Effector memory CD4-positive, alpha-beta T cell (primary cell): Measurements from ENCODE around the gene CHRDL2.

Experiments
- DNase-seq, 3 donors: peaks; one replicate each; pipeline ENCODE4 v3.0.0-alpha.2; 2020
- H3K27ac ChIP-seq: 2 replicates; pipeline ENCODE4 v1.7.0; 2013; ENCODE audit warnings: mild to moderate bottlenecking, low read length, moderate library complexity; ENCODE audit not compliant: insufficient read depth, poor library complexity, severe bottlenecking
- H3K27me3 ChIP-seq: replicated peaks from 2 replicates; pipeline ENCODE4 v1.7.0; 2013; ENCODE audit warnings: mild to moderate bottlenecking, low read length; ENCODE audit not compliant: insufficient read depth, control insufficient read depth, poor library complexity, severe bottlenecking
- H3K36me3 ChIP-seq: 2 replicates; pipeline ENCODE4 v1.7.0; 2013; ENCODE audit warnings: mild to moderate bottlenecking, low read length, moderate library complexity; ENCODE audit not compliant: control insufficient read depth, insufficient read depth
- H3K4me1 ChIP-seq: 2 replicates; pipeline ENCODE4 v1.7.0; 2013; ENCODE audit warnings: low read length, mild to moderate bottlenecking; ENCODE audit not compliant: control insufficient read depth, insufficient read depth, poor library complexity, severe bottlenecking
- H3K4me3 ChIP-seq: 2 replicates; pipeline ENCODE4 v1.7.0; 2013; ENCODE audit warnings: low read length, low read depth, mild to moderate bottlenecking; ENCODE audit not compliant: insufficient read depth, poor library complexity, severe bottlenecking
- H3K9me3 ChIP-seq: 2 replicates; pipeline ENCODE4 v1.7.0; 2013; ENCODE audit warnings: mild to moderate bottlenecking, low read length, moderate library complexity; ENCODE audit not compliant: control insufficient read depth

CHRDL2 gene

DNA sequence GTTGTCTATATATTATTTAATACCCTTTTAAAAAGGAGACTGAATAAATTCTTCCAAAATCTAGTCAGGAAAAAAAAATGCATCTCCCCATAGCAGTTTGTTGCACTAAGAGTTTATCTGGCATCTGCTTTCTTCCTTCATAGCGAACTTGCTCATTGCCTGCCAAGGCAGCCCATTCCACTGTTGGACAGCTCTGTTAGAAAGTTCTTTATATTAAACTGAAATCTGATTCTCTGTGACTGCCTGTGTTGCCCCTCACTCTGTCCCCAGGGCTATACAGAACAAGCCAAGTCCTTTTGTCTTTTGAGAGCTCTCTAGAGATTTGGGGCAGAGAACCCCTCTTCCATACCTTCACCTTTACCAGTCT lies 3.3 kb upstream of the CHRDL2 start:
- Histone ChIP-seq H3K9me3 (no peaks in the 10 kb centered on the region), H3K36me3 (no peaks in the 10 kb centered on the region)

DNA sequence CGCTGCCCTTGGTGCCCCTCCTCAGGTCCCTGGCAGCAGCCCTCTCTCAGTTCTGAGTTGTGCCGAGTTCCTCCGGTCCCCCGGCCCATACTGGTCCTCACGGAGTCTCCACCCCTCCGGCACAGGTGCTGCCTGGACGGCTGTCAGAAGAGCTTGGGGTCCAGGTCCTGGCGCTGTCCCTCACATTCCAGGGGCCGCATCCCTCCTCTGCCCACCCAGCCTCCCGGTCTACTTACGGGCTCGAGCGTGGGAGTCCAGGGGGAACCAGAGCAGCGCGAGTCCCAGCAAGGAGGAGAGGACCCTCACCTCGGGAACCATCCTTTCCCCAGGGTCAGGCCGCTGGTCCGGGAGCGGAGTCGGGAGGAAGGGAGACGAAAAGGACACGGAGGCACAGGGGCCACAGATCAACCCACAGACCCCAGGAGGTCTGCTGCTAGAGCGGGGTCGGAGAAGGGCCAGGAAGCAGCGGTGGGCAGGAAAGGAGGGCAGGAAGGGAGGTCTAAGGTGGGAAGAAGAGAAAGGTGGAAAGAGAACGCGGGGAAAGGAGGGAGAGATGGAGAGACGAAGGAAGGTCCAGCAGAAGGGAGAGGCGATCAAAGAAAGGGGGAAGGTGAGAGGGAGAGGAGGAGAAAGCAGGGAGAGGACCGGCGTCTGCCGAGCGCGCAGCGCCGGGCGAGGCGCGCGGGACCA lies 510 bp downstream of the CHRDL2 start:
- Histone ChIP-seq H3K27ac (no peak overlapping the region), H3K27me3 (peaks cover 16% of the 10 kb centered on the region), H3K36me3 (no peaks in the 10 kb centered on the region), H3K4me3 (no peak overlapping the region), H3K4me1 (peaks cover 13% of the 10 kb centered on the region), H3K9me3 (no peaks in the 10 kb centered on the region)
- no peak for DNase-seq

More for the DNA sequence above, 3.3 kb upstream of the CHRDL2 start:
- Histone ChIP-seq H3K27ac (no peak overlapping the region), H3K4me3 (no peak overlapping the region), H3K4me1 (peaks cover 9% of the 10 kb centered on the region), H3K27me3 (peaks cover 16% of the 10 kb centered on the region)
- no peak for DNase-seq

DNA sequence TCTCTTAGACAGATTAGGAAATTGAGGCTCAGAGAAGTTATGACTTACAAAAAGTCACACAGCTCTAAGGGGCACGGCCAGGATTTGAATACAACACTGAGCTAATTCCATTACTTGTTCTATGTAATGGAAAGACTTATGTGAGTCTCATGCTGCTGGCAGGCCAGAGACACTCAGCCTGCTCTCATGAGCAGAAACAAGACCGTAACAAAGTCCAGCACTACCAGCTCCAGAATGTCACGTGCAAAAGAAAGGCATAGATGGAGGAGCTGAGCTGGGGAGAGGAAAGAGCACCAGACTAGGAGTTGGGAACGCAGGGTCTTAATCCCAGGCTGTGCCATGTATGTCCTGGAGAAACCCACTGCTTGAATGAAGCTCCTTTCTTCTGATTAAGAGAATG lies 1.8 kb downstream of the CHRDL2 start:
- Histone ChIP-seq H3K27ac (no peak overlapping the region), H3K4me1 (peaks cover 13% of the 10 kb centered on the region), H3K36me3 (no peaks in the 10 kb centered on the region), H3K27me3 (peaks cover 16% of the 10 kb centered on the region), H3K4me3 (no peak overlapping the region), H3K9me3 (no peaks in the 10 kb centered on the region)
- DNase-seq = no peak

DNA sequence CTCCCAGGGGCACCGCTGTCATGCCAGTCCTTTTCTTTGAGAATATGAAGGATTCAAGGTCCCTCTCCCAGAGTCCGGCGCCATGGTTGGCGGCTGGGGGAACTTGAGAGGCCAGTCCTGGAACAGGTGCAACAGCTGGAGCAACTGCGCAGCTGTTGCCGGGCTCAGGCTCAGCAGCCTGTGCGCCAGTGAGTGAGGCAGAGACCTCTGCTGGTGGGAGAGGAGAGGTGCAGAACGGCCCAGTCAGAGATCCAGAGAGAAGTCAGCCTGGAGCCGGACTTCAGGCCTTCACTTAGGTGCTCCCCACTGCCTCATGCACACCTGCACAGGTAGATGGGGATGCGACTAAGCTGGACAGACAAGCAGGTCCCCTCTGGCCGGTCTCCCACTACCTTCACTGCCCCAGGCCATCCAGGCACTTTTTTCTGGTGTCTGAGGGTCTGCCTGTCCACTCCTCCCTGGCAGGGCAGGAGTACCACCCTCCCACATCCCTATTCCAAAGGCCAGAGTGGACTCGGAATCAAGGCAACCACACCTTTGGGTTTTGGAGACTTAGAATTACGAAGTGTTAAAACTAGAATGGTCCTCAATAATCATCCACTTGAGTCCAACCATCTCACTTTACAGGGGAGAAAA lies 4.6 kb downstream of the CHRDL2 start:
- no peak overlapping the region for H3K4me3 ChIP-seq
- no peaks in the 10 kb centered on the region for H3K9me3 ChIP-seq
- peaks cover 8% of the 10 kb centered on the region for H3K4me1 ChIP-seq
- no peak overlapping the region for H3K27ac ChIP-seq
- H3K27me3 ChIP-seq = peaks cover 5% of the 10 kb centered on the region
- peak in 2 of 3 donors; percentile 19 to 21 for DNase-seq
- H3K36me3 ChIP-seq = no peaks in the 10 kb centered on the region

DNA sequence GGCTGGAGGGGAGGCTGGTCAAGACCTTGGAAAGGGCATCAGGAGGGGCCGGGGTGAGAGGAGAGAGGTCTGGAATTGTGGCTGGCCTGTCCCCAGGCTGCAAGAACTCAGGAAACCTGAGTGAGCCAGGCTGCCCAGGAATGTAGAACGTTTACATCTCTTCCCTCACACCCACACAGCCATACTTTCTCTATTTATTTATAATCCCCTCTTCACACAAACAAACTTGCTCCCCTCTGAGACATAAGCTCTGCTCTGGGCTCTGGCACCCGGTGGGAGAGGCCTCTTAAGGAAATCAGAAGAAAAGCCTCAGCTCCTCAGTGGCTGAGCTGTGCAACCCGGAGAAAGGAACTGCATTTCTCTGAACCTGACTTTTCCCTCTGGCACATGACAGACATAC lies 5.5 kb downstream of the CHRDL2 start:
- no peak for DNase-seq
- peaks cover 4% of the 10 kb centered on the region for H3K4me1 ChIP-seq

DNA sequence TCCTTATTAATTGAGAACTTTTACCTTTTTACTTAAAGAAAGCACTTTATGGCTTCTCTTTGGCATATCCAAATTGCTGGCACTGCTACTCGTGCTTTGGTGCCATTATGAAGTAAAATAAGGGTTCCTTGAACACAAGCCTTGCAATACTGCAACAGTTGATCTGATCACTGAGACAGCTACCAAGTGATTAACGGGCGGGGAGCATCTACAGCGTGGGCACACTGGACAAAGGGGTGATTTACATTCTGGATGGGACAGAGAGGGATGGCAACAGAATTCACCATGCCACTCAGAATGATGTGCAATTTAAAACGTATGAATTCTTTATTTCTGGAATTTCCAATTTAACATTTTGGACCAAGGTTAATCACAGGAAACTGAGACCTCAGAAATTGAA lies 7.7 kb downstream of the CHRDL2 start:
- no peaks in the 10 kb centered on the region for H3K36me3 ChIP-seq
- H3K4me1 ChIP-seq = peaks cover 4% of the 10 kb centered on the region
- no peaks in the 10 kb centered on the region for H3K9me3 ChIP-seq
- no peak overlapping the region for H3K27ac ChIP-seq
- no peaks in the 10 kb centered on the region for H3K27me3 ChIP-seq
- DNase-seq = no peak
- no peak overlapping the region for H3K4me3 ChIP-seq

More for the DNA sequence above, 5.5 kb downstream of the CHRDL2 start:
- no peak overlapping the region for H3K4me3 ChIP-seq
- H3K27me3 ChIP-seq = peaks cover 4% of the 10 kb centered on the region
- no peaks in the 10 kb centered on the region for H3K9me3 ChIP-seq
- H3K27ac ChIP-seq = no peak overlapping the region
- no peaks in the 10 kb centered on the region for H3K36me3 ChIP-seq

DNA sequence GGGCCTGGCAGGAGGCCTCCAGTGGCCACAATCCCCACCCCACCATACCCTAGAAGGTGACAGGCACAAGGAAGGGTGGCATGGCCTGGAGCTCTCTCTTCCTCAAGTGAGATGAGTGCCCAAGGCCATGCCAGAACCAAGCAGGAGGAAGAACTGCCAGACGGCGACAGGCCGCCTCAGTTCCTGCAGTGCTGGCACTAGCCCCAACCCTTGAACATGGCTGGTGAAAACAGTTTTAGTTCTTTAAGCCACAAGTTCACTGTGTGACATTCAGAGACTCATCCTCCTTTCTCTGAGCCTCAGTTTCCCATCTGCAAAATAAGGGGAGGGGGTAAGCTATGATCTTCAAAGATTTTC lies 9.8 kb downstream of the CHRDL2 start:
- Histone ChIP-seq H3K27me3 (no peaks in the 10 kb centered on the region), H3K4me3 (no peak overlapping the region), H3K9me3 (no peaks in the 10 kb centered on the region), H3K36me3 (no peaks in the 10 kb centered on the region), H3K27ac (no peak overlapping the region), H3K4me1 (peaks cover 3% of the 10 kb centered on the region)
- DNase-seq = no peak

DNA sequence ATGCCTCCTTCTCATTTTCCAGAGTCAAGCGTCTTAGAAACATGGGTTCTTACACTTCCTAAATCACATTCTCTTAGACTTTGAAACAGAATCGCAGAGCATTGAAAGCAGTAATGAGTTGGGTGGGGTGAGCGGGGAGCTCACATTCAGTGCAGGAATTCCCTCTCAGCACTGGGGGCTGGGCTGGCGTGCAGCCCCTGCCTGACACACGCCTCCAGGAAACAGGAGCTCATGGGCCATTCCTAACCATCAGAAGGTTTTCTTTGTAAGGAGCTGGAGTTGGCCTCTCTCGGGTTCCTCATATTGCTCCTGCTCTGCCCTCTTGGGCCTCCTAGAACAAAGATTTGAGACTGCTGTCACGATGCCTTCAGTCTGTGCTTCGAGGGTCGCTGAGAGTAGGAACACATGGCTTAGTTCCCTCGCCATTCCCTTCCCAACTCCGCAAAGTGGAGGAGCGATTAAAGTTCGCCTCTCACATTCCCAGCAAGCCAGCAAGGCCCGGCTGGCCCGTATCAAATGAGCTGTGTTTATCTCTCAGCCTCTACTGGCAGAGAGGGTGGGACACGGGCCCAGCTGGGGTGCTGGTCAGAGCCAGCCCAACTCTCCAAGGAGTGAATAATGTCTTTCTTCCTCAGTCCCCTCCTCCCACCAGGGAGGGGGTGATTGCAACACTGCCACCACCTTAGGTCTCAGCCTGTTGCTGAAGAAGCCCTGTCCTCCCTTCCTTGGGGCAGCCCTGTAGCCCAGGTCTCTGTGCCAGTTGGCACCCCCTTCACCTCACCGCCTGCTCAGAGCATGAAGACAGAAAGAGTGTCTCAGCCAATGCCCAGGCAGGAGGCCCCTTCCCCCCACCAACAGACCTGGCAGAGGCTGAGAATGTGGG lies 10.4 kb downstream of the CHRDL2 start:
- no peaks in the 10 kb centered on the region for H3K27me3 ChIP-seq
- no peak overlapping the region for H3K27ac ChIP-seq
- H3K36me3 ChIP-seq = no peaks in the 10 kb centered on the region
- no peak for DNase-seq
- H3K4me1 ChIP-seq = no peaks in the 10 kb centered on the region
- H3K9me3 ChIP-seq = no peaks in the 10 kb centered on the region
- H3K4me3 ChIP-seq = no peak overlapping the region

DNA sequence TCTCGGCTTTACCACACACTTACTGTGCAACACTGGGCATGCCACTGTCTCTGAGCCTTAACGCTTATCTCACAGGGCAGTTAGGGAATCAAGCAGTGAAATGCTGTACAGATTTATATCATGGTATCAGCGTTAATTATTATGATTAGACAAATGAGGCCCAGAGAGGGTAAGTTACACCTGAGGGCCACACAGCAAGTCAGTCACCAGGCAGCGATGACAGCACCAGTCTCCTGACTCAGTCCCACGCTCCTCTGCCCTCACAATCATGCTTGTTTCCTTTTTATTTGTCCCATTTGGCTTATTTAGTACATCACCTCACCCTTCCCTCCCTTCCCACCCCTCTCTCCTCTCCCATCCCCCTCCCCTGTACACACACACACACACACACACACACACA lies 12.2 kb downstream of the CHRDL2 start:
- DNase-seq = no peak
- Histone ChIP-seq H3K4me1 (no peaks in the 10 kb centered on the region), H3K27ac (no peak overlapping the region), H3K4me3 (no peak overlapping the region), H3K36me3 (no peaks in the 10 kb centered on the region), H3K9me3 (no peaks in the 10 kb centered on the region), H3K27me3 (no peaks in the 10 kb centered on the region)
